Fibroblast of skin of back (primary cell): ENCODE results near the gene SASH1.
"Not testable (repeated sequence)": the region's sequence is repeated elsewhere in the genome, so short reads cannot be mapped to it uniquely, and the experiment has no call there.

Experiments
- DNase-seq: peaks from one replicate; pipeline ENCODE4 v3.0.0-alpha.2; 2013

SASH1 gene

DNA sequence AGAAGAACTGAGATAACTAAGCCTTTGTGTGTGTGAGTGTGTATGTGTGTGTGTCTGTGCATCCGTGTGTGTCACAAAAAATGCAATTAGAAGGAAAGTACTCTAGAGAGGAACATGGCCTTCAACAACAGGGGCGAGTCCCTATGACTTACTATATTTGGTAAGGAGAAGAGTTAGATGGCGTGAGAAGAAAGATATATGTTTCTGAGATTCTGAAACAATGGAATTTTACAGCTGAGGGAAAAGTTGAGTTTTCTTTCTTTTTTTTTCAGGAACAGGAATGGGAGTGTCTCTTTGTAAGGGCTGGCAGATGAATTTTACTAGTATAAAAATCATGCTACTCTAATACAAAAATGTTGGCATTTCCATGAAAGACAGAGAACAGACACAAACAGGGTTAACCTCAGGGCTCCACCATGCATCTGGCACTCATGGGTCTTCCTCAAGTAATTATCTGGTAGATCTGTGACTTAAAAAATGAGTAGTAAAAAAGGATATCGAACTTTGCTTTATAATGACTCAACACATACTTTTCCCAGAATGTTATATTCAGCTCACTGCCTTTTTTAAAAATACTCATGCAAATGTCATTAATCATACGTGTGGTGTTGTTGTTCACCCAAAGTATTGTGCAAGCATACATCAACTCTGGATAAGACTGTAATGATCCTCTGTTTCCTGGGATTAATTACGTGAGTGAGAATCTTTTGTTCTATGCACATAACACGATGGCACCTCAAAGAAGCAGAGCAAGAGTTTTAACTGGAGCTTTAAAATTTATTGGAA, 12.8 kb upstream of the SASH1 start:
- DNase-seq: peak; percentile 92

DNA sequence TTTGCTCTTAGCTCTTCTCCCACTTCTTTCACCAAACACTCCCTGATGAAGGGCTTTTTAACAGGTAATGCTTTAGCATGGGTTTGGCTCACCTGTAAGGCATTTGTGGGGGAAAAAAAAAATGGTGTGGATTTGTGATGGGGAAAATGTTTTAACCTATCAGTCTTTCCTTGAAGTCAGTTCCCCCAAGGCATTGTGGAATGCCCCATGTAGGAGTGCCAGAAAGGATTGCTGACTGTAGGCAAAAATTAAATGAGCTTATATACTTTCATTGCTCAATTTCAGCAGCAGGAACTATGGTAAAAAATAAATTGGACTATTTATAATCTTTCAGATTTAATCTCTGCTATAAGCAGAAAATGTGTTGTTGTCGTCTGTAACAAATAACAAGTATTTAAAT, 10.6 kb upstream of the SASH1 start:
- DNase-seq: no peak

DNA sequence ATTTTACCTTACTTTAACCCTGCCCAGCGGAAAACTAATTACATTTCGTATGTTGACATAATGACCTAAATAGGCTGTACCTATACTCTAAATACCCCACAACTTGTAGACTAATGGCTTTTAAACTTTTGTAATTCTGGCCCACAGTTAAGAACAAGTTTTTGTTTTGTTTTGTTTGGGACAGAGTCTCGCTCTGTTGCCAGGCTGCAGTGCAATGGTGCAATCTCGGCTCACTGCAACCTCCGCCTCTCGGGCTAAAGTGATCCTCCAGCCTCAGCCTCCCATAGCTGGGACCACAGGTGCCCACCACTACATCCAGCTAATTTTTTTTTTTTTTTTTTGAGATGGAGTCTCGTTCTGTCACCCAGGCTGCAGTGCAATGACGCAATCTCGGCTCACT, 5.7 kb upstream of the SASH1 start:
- DNase-seq: no peak

DNA sequence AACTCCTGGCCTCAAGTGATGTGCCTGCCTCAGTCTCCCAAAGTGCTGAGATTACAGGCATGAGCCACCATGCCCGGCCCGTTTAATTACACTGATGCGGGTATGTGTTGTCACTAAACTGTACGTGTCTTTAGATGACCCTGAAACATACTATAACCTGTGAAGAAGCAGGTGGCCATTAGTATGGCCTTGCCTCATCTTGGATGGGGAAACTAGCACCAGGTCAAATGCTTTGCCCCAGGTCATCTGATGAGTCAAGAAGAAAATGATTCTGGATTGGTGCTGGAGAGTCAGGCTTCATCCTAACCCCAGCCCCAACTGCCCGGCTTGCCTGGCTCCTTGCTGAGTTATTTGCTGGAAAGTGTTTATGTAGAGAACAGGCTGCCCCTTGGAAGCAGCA, 2.9 kb upstream of the SASH1 start:
- DNase-seq: no peak

DNA sequence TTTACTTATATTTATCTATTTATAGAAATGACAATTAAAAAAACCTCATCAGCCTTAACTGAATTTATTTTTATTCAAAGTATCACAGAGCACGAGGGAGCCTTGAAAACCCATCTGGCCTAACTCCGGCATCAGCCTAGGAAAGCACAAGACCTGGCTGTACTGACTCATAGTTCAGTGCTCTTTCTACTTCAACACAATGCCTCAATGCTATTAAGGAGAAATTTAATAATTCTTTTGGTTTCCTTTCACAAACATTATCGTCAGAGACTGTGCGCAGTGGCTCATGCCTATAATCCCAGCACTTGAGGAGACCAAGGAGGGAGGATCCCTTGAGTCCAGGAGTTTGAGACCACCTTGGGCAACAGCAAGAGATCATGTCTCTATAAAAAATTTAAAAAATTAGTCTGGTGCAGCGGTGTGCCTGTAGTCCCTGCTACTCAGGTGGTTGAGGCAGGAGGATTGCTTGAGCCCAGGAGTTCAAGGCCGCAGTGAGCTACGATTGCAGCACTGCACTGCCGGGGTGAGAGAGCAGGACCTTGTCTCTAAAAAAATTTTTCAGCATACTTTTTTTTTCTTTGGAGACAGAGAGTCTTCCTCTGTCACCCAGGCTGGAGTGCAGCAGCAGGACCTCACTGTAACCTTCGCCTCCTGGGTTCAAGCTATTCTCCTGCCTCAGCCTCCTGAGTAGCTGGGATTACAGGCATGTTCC, 1.9 kb upstream of the SASH1 start:
- no peak for DNase-seq

DNA sequence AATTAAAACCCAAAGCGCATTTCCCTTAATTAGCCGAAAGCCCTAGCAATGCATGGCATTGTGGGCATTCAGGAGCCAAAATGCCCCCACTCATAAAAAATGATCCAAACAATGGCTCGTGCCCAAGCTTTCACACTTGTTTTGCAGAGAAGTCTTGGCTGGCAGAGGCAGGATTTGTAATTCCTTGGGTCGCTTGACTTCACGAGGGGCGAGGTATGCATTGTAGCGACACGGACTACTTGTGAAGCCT, 613 bp upstream of the SASH1 start:
- DNase-seq: no peak

DNA sequence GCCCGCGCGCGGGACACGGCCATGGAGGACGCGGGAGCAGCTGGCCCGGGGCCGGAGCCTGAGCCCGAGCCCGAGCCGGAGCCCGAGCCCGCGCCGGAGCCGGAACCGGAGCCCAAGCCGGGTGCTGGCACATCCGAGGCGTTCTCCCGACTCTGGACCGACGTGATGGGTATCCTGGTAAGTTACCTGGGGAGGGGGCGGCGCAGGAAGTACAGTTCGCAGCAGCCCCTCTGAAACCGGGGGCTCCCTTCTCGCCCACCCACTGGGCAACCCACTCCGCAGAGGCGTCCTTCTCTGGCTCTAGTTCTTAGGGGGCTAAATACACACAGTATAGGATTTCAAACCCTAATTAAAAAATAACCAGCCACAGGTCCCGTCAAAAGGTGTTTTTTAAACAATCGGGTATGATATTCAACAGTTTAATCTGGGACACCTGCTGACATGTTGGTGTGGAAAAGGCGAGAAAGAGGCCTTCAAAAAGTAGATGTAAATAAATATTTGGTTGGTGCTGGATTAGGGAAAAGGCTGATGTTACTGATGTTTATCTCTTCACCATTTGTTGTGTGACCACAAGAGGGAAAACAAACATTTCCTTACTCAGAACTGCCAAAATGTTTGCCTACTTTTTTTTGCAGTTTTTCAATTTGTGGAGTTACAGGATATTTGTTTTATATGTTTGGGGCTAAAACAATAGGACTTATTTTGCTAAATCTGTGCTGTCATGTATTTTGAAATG, 577 bp downstream of the SASH1 start:
- no peak for DNase-seq

DNA sequence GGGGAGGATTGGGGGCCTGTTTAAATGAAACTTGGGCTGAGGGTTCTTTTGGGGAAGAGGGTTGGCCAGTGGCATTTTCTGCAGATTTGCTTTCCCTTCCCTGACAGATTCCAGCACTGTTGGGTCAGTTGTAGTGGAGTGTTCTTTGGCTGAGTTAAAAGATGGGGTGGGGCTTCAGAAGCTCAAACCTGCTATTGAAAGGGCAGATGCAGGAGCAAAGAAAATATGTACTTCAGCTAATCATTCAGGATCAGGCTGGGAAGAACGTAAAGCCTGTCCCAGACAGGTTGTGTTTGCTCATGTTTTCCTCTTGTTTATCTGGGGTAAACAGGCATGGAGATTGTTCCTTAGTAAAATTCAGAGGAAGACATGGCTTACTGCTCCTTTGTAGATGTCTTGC, 2.5 kb downstream of the SASH1 start:
- DNase-seq: no peak

DNA sequence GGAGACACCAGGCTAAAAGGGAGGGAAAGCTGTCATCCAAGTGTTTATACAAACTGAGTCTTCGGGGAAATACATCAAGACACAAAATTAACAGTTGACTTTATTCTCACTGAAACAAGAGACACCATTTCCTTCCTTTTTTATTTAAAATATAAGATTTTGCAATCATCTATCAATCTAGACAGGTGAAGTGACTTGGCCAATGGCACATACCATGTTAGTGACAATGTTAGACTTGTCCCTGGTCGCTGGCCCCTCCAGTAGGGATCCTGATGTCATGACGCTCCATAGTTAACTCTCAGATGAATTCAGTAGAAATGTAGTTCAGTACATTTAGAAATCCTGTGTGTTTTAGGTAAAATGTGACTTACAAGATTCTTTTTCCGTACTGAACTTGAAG, 2.9 kb downstream of the SASH1 start:
- DNase-seq: no peak

DNA sequence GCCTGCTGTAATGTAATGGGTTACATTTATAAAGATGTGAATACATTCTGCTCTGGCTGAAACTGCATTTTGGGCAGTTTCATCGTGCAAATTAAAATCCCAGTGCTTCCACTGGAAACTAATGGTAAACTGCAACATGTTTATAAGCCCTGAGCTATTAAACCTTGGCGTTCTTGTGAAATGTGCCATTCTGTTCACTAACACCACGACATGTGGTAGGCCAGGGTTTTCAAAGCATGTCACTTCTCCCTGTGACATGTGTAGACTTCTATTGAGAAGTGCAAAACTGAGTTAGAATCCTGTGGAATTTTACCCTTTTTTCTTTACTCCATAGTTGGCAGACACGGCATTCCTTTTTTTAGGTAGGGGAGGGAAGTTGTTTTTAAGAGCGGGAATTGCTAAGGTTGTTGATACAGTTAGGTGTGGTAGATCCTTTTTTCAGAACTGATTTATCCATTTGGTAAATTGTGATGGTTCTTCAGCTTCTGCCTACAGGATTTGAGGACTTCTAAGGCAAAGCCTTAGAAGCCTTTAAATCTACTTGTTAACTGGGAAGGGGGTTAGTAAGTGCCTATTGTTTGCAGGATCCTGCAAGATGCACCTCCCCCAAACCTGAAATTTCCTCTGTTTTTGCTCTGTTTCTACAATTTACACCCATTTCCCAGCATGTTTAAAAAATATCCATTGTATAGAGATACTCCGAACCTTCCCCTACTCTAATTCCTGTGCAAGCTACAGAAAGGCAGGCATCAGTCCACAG, 4.2 kb downstream of the SASH1 start:
- no peak for DNase-seq

DNA sequence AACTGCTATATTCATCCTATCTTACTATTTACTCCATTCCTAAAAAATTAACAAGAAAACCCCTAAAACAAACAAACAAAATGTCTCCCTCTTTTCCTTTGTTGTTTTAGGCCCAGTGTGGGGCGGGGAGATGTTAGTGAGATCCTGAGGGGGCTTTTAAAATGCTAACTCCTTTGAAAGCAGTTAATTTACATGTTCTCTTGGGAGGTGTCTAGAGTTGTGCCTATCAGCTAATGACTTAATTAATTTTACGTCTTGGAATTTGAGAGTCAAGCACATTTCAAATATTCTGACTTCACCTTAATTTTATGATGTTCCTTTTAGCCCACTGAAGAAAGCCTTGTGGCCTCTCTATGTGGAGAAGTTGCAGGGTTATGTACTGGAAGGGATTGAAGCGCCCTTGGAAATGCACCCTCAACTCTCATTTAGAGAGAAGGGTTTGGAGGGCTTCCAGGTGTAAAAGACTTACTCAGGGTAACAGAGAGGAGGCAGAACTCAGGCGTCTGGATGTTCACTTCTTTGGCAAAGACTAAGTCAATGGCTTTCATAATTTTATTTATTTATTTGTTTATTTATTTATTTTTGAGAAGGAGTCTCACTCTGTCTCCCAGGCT, 4.9 kb downstream of the SASH1 start:
- no peak for DNase-seq

DNA sequence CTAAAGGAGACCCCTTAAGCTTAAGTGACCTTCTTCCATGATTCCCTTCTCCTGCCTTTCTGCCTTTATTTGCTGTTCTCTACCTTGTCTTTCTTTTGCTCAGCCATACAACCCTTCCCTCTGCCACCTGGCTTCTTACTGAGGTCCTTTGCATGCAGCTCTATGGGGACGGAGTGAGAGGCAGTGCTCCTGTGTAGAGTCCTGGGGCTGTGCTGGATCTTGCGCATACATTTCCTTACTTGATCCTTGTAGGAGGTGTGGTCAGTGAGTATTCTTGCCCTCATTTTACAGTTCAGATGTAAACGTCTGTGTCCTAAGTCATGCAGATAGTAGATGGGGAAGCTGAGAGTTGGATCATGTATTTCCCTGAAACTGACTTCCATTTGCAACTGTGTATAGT, 5.7 kb downstream of the SASH1 start:
- no peak for DNase-seq

DNA sequence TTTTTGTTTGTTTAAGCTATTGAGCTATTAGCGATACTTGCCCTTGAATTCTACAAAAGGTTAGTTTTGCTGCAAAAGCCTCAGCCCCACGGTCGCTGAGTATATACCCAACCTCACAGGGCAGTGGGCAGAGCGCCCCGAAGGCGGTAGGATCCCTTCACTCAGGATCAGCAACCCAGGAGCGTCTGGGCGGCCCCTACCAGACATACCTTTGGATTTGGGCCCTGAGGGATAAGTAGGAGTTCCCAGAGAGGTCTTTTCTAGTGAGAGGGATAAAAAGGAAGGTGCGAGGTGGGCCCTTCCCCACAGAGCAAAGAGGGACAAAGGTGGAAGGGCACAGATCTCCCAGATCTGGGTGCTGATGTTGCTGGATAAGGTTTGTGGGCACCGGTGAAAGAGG, 6.1 kb downstream of the SASH1 start:
- no peak for DNase-seq

DNA sequence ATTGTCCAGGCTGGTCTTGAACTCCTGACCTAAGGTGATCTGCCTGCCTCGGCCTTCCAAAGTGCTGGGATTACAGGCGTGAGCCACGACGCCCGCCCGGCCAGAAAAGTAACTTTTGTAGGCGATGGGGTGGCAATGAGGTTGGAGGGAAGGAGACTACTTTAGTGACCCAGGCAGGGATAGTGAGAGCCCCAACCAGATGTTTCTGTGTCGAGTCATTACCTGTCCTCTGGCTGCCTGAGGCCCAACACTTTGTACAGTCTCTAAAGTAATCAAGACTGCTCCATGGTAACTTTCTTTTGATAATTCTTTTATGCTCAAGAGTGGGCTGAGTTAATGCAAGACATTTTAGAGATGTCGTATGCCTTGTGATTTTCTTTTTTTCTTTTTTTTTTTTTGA, 6.8 kb downstream of the SASH1 start:
- DNase-seq: no peak

DNA sequence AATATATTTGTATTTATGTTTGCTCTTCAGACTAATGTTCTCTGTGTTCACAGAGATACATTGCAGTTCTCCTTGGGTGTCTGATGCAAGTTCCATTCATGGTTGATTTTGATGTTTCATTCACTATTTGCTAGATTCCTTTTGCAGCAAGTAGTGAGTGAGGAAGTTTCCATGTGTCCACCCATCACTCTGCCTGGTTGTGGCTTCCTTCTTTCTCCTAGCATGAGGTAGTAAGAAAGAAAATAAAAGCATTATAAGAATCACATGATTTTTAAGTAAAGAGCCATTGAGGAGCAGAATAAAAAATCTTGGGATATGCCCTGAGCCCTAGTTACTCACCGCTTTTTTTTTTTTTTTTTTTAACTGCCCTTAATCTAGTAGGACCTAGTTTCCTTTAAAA, 8.7 kb downstream of the SASH1 start:
- DNase-seq: no peak

DNA sequence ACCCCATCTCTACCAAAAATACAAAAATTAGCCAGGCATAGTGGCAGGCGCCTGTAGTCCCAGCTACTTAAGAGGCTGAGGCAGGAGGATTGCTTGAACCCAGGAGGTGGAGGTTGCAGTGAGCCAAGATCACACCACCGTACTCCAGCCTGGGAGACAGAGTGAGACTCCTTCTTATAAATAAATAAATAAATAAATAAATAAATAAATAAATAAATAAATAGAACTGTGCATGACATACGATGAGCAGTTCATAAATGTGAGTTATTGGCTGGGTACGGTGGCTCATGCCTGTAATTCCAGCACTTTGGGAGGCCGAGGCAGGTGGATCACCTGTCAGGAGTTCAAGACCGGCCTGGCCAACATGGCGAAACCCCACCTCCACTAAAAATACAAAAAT, 9.8 kb downstream of the SASH1 start:
- DNase-seq: not testable (repeated sequence)

DNA sequence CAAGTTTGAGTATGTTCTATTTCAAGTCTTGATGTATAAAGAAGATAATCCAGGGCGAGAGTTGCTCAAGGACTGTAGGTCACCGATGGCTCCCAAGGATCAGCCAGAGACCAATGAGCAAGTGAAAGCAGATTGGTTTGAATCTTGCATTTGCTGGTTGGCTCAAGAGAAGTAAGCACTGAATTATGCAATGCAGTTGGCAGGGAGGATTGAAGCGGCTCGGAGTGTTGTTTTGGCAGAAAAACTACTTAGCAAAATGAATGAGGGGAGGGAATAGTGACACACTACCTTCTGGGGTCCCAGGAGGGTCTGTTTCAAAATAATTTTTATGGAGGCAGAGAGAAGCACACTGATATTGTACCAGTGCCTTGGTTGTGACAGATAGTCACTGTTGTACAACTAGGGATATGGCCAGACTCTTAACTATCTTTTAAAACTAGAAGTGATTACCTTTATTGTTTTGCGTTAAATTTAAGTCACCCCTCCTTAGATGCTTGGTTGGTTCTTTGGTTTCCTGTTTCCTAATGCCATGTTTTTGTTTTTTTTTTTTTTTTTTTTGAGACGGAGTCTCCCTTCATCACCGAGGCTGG, 15.7 kb downstream of the SASH1 start:
- DNase-seq: no peak

DNA sequence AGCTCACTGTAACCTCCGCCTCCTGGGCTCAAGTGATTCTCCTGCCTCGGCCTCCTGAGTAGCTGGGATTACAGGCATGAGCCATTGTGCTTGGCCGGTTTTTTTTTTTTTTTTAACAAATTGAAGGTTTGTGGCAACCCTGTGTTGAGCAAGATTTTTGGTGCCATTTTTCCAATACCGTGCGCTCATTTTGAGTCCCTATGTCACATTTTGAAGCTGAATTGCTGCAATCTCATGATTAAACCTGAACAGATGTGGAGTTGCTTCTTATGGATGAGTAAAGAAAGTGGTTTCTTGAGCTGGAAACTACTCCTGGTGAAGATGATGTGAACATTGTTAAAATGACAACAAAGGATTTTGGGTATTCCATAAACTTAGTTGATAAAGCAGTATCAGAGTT, 16.6 kb downstream of the SASH1 start:
- DNase-seq: no peak

DNA sequence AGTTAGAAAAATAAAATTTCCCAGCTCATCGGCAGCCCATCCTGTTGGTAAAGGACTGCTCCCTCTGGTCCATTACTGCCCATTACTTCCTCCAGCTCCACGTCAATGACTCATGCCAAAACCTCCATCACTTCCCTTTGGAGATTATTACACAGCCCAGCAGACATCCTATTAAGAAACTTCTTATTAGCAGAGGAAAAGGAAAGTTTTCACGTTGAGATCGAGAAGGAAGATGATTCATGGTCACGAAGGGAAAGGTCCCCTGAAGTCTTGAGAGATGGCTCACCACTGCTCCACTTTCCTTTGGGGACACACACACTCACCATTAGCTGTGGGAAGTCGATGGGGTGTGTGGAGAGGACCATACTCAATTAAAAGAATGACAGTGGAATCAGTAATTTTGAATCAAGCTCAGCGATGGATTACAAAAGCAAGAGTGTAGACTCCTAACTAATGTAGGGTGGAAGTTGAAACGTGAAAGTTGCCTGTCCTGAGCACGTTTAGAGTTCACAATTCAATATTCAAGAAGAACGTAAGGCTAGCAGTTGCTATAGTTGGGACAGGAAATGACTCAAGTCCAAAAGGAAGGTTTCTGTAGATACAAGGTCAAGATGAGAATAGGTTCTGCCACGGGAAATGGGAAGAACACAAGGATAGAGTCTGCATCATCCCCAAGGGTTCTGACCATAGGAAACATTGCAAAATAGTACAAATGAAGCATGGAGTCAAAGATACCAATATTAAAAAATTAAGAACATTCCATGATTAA, 21.6 kb downstream of the SASH1 start:
- DNase-seq: peak; percentile 83

DNA sequence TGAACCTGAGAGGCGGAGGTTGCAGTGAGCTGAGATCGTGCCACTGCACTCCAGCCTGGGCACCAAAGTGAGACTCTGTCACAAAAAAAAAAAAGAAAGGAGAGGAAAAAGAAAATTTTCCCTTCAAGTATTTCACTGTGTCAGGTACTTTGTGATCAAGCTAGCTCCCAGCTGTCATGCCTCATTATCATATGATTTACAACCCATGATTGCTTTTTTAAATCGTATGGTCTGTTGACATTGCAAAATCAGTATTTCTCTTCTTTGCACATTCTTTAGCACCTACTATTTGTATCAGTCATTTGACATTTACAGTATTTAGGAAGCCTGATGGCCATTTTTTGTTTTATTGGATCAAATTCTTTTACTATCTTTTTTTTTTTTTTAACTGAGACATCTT, 22.4 kb downstream of the SASH1 start:
- no peak for DNase-seq

DNA sequence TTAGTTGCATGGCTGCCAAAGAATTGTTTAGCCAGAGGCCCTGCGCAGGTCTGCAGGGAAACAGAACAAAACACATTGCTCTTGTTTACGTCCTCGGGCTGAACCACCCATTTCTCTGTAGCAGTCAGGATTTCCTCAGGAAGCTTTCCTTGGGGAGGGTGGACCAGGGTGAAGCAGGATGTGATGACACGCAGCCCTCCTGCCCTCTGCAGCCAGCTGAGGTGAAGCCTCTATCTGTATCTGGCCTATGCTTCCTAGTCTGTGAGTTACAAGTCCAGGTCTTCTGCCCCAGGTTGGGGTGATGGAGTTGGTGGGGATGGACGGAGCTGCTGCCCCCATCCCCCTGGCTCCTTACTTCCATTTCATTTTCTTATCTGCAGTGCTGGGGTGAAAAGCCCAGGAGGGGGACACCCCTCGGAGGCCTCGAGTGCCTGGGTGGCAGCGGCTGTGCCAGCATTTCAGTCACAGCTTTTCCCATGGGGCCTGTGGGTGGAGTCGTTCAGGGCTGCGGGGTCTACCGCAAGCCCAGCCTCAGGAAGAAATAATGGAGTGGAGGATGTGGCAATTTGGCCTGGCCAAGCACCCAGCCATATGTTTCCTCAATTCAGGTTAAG, 24.9 kb downstream of the SASH1 start:
- peak; percentile 51 for DNase-seq
